A673 (cell line): ENCODE data around the gene CADM3. TPM values are rescaled to one million over a fixed set of nuclear protein-coding genes. Genes with fewer than 3 reads are reported as not detected.

Experiments
- BruUV-seq: library from RNA; stranded (reverse); fragments of 400-500 nt; replicated peaks from 2 replicates; lab custom pipeline; 2021; lab: Mats Ljungman, UMichigan
- CTCF ChIA-PET: fragments of 300-600 bp; sonication (Branson Sonifier 250); formaldehyde crosslinking; loops from one replicate; lab custom pipeline; 2022; ENCODE audit warnings: antibody characterized with exemption; lab: Charles Lee
- POLR2A ChIA-PET: fragments of 300-600 bp; sonication (Branson Sonifier 250); formaldehyde crosslinking; loops from one replicate; lab custom pipeline; 2022; ENCODE audit warnings: antibody characterized with exemption; ENCODE audit not compliant: low non-redundant PET; lab: Charles Lee
- DNase-seq: peaks from one replicate; pipeline ENCODE4 v3.0.0-alpha.2; 2015; ENCODE audit warnings: low spot score
- H3K27ac ChIP-seq: fragments of 200-600 bp; sonication (generic); 2 replicates; pipeline ENCODE4 v1.5.1; 2016; ENCODE audit warnings: mixed run types, low read depth, mild to moderate bottlenecking, mixed read lengths, antibody characterized with exemption, low read length; ENCODE audit not compliant: poor library complexity, severe bottlenecking
- H3K27me3 ChIP-seq: fragments of 200-600 bp; sonication (generic); replicated peaks from 2 replicates; pipeline ENCODE4 v1.6.1; 2017; ENCODE audit warnings: mixed run types, low read depth, mild to moderate bottlenecking, mixed read lengths, antibody characterized with exemption, low read length; ENCODE audit not compliant: insufficient read depth, poor library complexity
- H3K36me3 ChIP-seq: fragments of 200-600 bp; sonication (generic); 2 replicates; pipeline ENCODE4 v1.6.1; 2016; ENCODE audit warnings: mixed run types, mild to moderate bottlenecking, mixed read lengths, antibody characterized with exemption, low read length; ENCODE audit not compliant: insufficient read depth, poor library complexity, severe bottlenecking
- H3K4me1 ChIP-seq: fragments of 200-600 bp; sonication (generic); 2 replicates; pipeline ENCODE4 v1.6.1; 2017; ENCODE audit warnings: mixed run types, mild to moderate bottlenecking, mixed read lengths, antibody characterized with exemption, low read length; ENCODE audit not compliant: insufficient read depth, poor library complexity, severe bottlenecking
- H3K4me3 ChIP-seq: fragments of 200-600 bp; sonication (generic); 2 replicates; pipeline ENCODE4 v1.5.1; 2016; ENCODE audit warnings: low read depth, mixed run types, mild to moderate bottlenecking, mixed read lengths, low read length; ENCODE audit not compliant: poor library complexity, severe bottlenecking
- H3K9me3 ChIP-seq: fragments of 200-600 bp; sonication (generic); 2 replicates; pipeline ENCODE4 v1.6.1; 2016; ENCODE audit warnings: mixed run types, low read depth, mild to moderate bottlenecking, mixed read lengths, antibody characterized with exemption, low read length; ENCODE audit not compliant: poor library complexity, severe bottlenecking
- CTCF ChIP-seq: fragments of 300-800, 200-600 bp; sonication (generic); conservative IDR thresholded peaks from 2 replicates; pipeline ENCODE4 v1.5.1; 2017; ENCODE audit warnings: low read depth, mild to moderate bottlenecking, antibody characterized with exemption, low read length, moderate library complexity, mixed read lengths
- EZH2 ChIP-seq: fragments of 200-600 bp; sonication (generic); IDR thresholded peaks from 2 replicates; pipeline ENCODE4 v1.6.1; 2017; ENCODE audit warnings: borderline replicate concordance, low read depth, mild to moderate bottlenecking, mixed read lengths, antibody characterized with exemption, low read length; ENCODE audit not compliant: poor library complexity, severe bottlenecking
- intact Hi-C: fragments of 100-400 bp; cut with micrococcal nuclease; formaldehyde crosslinking; loops from one replicate; pipeline ENCODE4 v1.10.0; 2022; ENCODE audit not compliant: unreplicated experiment
- total RNA-seq: library from RNA; stranded (reverse); gene quantifications from 2 replicates; pipeline ENCODE4 v1.2.3, GENCODE V29; 2021

CADM3 gene
- total RNA-seq, 1 experiment from 2014 or later = not detected

- TF ChIP-seq EZH2 (no peak), CTCF (no peak)
- intact Hi-C loops = loop anchor here (2.0 to 10.0 kb wide), 2 partner anchors 80 to 792 kb away; no protein-coding TSS in a partner anchor
- H3K27ac ChIP-seq = no peak overlapping the region
- H3K9me3 ChIP-seq = no peaks in the 10 kb centered on the region
- no peak overlapping the region for H3K4me3 ChIP-seq
- peaks cover 58% of the 10 kb centered on the region for H3K27me3 ChIP-seq
- H3K4me1 ChIP-seq = no peaks in the 10 kb centered on the region
- BruUV-seq = no TSS peak
- H3K36me3 ChIP-seq = no peaks in the 10 kb centered on the region
- ChIA-PET CTCF (interaction anchor here (0.6 to 1.1 kb wide), 2 partner anchors 9 to 833 kb away, joined by 3 to 4 read pairs; no protein-coding TSS in a partner anchor), POLR2A (no interaction called here)
- DNase-seq = no peak
Measured at GRCh38 chr1:159212596-159212995, 41.2 kb downstream of the CADM3 start.

- H3K27me3 ChIP-seq = peaks cover 51% of the 10 kb centered on the region
- H3K4me3 ChIP-seq = no peak overlapping the region
- TF ChIP-seq EZH2 (no peak), CTCF (peak; percentile 88)
Measured at GRCh38 chr1:159214149-159214760, 42.8 kb downstream of the CADM3 start.

DNA sequence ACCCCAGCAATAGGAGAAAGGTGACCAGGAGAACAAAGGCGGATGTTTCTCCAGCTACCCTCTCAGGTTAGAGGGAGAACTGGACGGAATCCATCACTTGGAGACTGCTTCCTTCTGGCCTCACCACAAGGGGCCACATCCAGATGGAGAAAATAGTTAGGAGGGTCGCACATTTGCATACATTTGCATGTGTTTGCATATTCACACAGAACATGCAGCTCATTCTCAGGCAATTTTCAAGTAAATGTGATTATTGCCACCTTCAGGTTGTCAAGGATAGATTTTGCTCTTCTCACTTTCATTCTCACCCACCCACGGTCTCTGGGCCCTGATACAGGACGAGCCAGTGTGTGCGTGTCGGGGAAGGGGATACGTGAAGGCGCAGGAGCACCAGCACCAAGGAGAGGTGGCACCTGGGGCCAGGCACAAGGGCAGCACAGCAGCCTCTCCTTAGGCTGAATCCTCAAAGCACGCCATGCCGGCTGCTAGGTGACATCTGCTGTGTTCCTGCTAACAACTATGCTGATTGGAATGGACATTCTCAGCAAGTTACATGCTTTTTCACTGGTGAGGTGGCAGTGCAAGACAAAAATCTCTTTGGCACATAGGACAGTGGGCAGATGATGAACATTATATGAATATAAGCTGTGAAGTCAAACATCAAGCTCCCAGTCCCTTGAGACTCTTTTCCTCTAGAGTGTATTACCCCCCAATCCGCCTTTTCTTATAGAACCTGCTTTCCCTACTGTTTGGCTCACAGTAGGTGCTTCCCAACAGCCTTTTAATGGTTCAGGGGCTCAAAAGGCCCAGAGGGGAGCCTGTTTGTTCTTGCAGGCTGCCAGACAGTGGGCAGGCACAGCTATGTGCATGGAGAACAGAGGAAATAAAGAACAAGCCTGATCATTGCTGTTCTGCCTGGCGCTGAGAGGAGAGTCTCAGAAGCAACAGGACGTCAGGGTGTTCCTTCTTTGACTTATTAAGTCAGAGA lies 47.5 kb downstream of the CADM3 start:
- intact Hi-C loops = loop anchor here (10.0 kb wide), 1 partner anchor 786 kb away; no protein-coding TSS in a partner anchor
- POLR2A ChIA-PET = no interaction called here
- CTCF ChIA-PET = no interaction called here

More at GRCh38 chr1:159214149-159214760, 42.8 kb downstream of the CADM3 start:
- Histone ChIP-seq H3K9me3 (no peaks in the 10 kb centered on the region), H3K4me1 (no peaks in the 10 kb centered on the region), H3K36me3 (no peaks in the 10 kb centered on the region), H3K27ac (no peak overlapping the region)
- ChIA-PET POLR2A (no interaction called here), CTCF (interaction anchor here (0.7 to 1.4 kb wide), 5 partner anchors 11 to 677 kb away, joined by 3 to 4 read pairs (median 3); no protein-coding TSS in a partner anchor)
- intact Hi-C loops = loop anchor here (2.0 to 10.0 kb wide), 2 partner anchors 677 to 791 kb away; no protein-coding TSS in a partner anchor
- peak; percentile 49 for DNase-seq
- no TSS peak for BruUV-seq

More for the DNA sequence above, 47.5 kb downstream of the CADM3 start:
- DNase-seq = no peak
- Histone ChIP-seq H3K27ac (no peak overlapping the region), H3K36me3 (no peaks in the 10 kb centered on the region), H3K9me3 (no peaks in the 10 kb centered on the region), H3K4me1 (no peaks in the 10 kb centered on the region), H3K27me3 (peaks cover 60% of the 10 kb centered on the region), H3K4me3 (no peak overlapping the region)
- no TSS peak for BruUV-seq
- TF ChIP-seq EZH2 = no peak
